Stimulated activated CD4-positive, alpha-beta T cell treated with anti-CD3 and anti-CD28 coated beads, Interleukin-15, amount 100 ng/mL, for 48 hours (primary cell): ENCODE data around the gene CYFIP1.
A peak's percentile ranks its signal among the peaks of the same experiment; 100 is the strongest.

ENCODE experiments used
- DNase-seq, 2 donors: peaks; one replicate each; pipeline ENCODE4 v3.0.0-alpha.2; 2020; ENCODE audit warnings: low read depth in 2 of 2

Gene CYFIP1

GRCh38 chr15:22869856-22870255 is 110.3 kb downstream of the CYFIP1 start:
- DNase-seq: no peak

- DNase-seq: no peak
These were observed 111.2 kb downstream of the CYFIP1 start for GRCh38 chr15:22868928-22869327.

- no peak for DNase-seq
These were observed 111.7 kb downstream of the CYFIP1 start for GRCh38 chr15:22868495-22868894.

- no peak for DNase-seq
These were observed 112.3 kb downstream of the CYFIP1 start for GRCh38 chr15:22867886-22868285.

GRCh38 chr15:22866079-22866478 is 114.1 kb downstream of the CYFIP1 start:
- DNase-seq: no peak

GRCh38 chr15:22863356-22863755 is 116.8 kb downstream of the CYFIP1 start:
- DNase-seq: no peak

GRCh38 chr15:22861161-22861560 is 119.0 kb downstream of the CYFIP1 start:
- no peak for DNase-seq

GRCh38 chr15:22856659-22857058 is 123.5 kb downstream of the CYFIP1 start:
- DNase-seq: no peak

GRCh38 chr15:22855791-22856190 is 124.4 kb downstream of the CYFIP1 start:
- no peak for DNase-seq

GRCh38 chr15:22851513-22851912 is 128.7 kb downstream of the CYFIP1 start:
- DNase-seq: no peak

GRCh38 chr15:22850055-22850454 is 130.1 kb downstream of the CYFIP1 start:
- no peak for DNase-seq

- DNase-seq: no peak
These were observed 134.1 kb downstream of the CYFIP1 start for GRCh38 chr15:22846073-22846472.

GRCh38 chr15:22845289-22845900 is 134.8 kb downstream of the CYFIP1 start:
- DNase-seq: no peak

GRCh38 chr15:22844421-22845288 is 135.5 kb downstream of the CYFIP1 start:
- DNase-seq: no peak

- no peak for DNase-seq
These were observed 141.0 kb downstream of the CYFIP1 start for GRCh38 chr15:22839046-22839695.

GRCh38 chr15:22838292-22839042 is 141.7 kb downstream of the CYFIP1 start, which contains the start of gene NIPA2:
TSS of gene NIPA2 (plus strand) at chr15:22838666. CDS start at chr15:22851732, 13,066 bp downstream.
- peak; percentile 96 to 97 for DNase-seq

- no peak for DNase-seq
These were observed 148.7 kb downstream of the CYFIP1 start for GRCh38 chr15:22831473-22831872.

GRCh38 chr15:22827125-22827524 is 153.0 kb downstream of the CYFIP1 start:
- DNase-seq: no peak

GRCh38 chr15:22823495-22824128 is 156.6 kb downstream of the CYFIP1 start:
- no peak for DNase-seq

GRCh38 chr15:22819651-22820050 is 160.5 kb downstream of the CYFIP1 start:
- DNase-seq: no peak
